ENCODE results near the gene ALK.

- TF ChIP-seq EP300 (IDR thresholded peaks at IDR 0.05): no peak
- no peak for TF ChIP-seq POLR2A (IDR thresholded peaks at IDR 0.05; ENCODE audit: low read length)
- TF ChIP-seq CHD2 (IDR thresholded peaks at IDR 0.05; ENCODE audit: low read length, partially characterized antibody): no peak
- no peak for TF ChIP-seq PHF8 (IDR thresholded peaks at IDR 0.05; ENCODE audit: borderline replicate concordance, low read depth)
- no peak for TF ChIP-seq REST (IDR thresholded peaks at IDR 0.05)
- TF ChIP-seq, protein P1, sequence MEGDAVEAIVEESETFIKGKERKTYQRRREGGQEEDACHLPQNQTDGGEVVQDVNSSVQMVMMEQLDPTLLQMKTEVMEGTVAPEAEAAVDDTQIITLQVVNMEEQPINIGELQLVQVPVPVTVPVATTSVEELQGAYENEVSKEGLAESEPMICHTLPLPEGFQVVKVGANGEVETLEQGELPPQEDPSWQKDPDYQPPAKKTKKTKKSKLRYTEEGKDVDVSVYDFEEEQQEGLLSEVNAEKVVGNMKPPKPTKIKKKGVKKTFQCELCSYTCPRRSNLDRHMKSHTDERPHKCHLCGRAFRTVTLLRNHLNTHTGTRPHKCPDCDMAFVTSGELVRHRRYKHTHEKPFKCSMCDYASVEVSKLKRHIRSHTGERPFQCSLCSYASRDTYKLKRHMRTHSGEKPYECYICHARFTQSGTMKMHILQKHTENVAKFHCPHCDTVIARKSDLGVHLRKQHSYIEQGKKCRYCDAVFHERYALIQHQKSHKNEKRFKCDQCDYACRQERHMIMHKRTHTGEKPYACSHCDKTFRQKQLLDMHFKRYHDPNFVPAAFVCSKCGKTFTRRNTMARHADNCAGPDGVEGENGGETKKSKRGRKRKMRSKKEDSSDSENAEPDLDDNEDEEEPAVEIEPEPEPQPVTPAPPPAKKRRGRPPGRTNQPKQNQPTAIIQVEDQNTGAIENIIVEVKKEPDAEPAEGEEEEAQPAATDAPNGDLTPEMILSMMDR (IDR thresholded peaks at IDR 0.05): no peak
- TF ChIP-seq FOSL2 (IDR thresholded peaks at IDR 0.05): no peak
- no peak for TF ChIP-seq FOSL2 (CRISPR knock-in tag; IDR thresholded peaks at IDR 0.05)
- no peak for TF ChIP-seq ZC3H11A (IDR thresholded peaks at IDR 0.05)
- no peak for TF ChIP-seq RAD21 (conservative IDR thresholded peaks at IDR 0.05 in 1 of 2, IDR thresholded peaks at IDR 0.05 in 1 of 2)
- TF ChIP-seq MYC (IDR thresholded peaks at IDR 0.05; ENCODE audit: borderline replicate concordance, low read length): no peak
- no peak for TF ChIP-seq BHLHE40 (IDR thresholded peaks at IDR 0.05; ENCODE audit: low read depth, low read length)
Measured at GRCh38 chr2:29627279-29627711, 294.1 kb downstream of the ALK start.

Data from A549 (cell line).